ENCODE measurements around the gene SLC25A29. TPM values are rescaled to one million over a fixed set of nuclear protein-coding genes. Genes with fewer than 3 reads are reported as not detected.

SLC25A29 gene
- total and polyA plus RNA-seq, 2 of the 13 experiments (the other 11 are each of a cell fraction or from before 2014, with no cell fraction given), result 12.2 to 17.2 TPM

DNA sequence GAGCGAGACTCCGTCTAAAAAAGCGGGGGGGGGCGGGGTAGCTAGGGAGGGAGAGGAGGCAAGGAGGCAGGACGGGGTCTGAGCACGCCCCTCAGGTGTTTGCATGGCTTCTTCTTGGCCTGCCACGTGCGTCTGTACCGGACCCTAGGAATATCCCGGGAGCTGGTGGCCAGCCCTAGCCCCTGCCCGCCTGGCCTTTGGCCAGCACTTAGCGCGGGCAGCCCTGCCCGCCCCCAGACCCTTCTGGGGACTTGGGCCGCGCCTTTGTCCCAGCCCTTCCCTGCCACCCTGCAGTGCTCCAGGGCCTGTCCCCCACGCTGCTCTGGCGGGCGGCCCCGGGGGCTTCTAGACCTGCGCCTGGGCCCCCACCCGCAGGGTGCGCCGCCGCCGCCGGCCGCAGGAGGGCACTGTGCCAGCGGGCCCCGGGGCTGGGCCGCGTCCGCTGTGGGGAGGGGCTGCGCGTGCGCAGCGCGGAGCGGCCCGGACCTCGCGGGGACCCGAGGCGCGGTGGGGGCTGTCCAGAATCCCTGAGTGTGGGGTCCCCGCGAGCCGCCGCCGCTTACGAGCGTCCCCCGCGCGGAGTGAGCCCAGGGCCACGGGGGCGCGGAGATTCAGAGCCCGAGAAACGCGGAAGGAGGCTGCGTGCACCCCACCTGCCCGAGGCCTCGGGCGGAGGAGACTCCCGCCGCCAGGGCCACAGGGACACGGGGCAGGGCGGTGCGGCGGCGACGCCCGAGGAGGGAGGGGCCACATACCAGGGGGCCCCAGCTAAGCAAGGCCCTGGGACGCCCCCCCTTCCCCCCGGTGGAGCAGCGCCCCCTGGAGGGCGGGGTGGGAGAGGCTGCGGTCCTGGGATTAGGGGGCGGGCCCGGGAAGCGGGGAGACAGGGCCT, 21.0 kb downstream of the SLC25A29 start (continued):
- no peak for TF ChIP-seq ZNF510 (CRISPR knock-in tag; IDR thresholded peaks at IDR 0.05; ENCODE audit: low read depth)
- TF ChIP-seq AGO2 (optimal IDR thresholded peaks at IDR 0.05; ENCODE audit: low read depth, low read length), result peak; percentile 94
- TF ChIP-seq ZNF468 (CRISPR knock-in tag; IDR thresholded peaks at IDR 0.05), result no peak
- TF ChIP-seq ZNF331 (CRISPR knock-in tag; IDR thresholded peaks at IDR 0.05), result peak; percentile 24; the same call in 1 of the 2 replicates
- TF ChIP-seq JUN (CRISPR knock-in tag; IDR thresholded peaks at IDR 0.05), result no peak
- no peak for TF ChIP-seq MATR3 (CRISPR knock-in tag; IDR thresholded peaks at IDR 0.05)
- no peak for TF ChIP-seq PPARG (CRISPR knock-in tag; conservative IDR thresholded peaks at IDR 0.05)
- TF ChIP-seq, protein P1, sequence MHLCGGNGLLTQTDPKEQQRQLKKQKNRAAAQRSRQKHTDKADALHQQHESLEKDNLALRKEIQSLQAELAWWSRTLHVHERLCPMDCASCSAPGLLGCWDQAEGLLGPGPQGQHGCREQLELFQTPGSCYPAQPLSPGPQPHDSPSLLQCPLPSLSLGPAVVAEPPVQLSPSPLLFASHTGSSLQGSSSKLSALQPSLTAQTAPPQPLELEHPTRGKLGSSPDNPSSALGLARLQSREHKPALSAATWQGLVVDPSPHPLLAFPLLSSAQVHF (CRISPR knock-in tag; IDR thresholded peaks at IDR 0.05), result peak; percentile 86
- TF ChIP-seq NCOA1 (CRISPR knock-in tag; IDR thresholded peaks at IDR 0.05), result peak; percentile 59; the same call in 1 of the 2 replicates
- TF ChIP-seq, protein P2, sequence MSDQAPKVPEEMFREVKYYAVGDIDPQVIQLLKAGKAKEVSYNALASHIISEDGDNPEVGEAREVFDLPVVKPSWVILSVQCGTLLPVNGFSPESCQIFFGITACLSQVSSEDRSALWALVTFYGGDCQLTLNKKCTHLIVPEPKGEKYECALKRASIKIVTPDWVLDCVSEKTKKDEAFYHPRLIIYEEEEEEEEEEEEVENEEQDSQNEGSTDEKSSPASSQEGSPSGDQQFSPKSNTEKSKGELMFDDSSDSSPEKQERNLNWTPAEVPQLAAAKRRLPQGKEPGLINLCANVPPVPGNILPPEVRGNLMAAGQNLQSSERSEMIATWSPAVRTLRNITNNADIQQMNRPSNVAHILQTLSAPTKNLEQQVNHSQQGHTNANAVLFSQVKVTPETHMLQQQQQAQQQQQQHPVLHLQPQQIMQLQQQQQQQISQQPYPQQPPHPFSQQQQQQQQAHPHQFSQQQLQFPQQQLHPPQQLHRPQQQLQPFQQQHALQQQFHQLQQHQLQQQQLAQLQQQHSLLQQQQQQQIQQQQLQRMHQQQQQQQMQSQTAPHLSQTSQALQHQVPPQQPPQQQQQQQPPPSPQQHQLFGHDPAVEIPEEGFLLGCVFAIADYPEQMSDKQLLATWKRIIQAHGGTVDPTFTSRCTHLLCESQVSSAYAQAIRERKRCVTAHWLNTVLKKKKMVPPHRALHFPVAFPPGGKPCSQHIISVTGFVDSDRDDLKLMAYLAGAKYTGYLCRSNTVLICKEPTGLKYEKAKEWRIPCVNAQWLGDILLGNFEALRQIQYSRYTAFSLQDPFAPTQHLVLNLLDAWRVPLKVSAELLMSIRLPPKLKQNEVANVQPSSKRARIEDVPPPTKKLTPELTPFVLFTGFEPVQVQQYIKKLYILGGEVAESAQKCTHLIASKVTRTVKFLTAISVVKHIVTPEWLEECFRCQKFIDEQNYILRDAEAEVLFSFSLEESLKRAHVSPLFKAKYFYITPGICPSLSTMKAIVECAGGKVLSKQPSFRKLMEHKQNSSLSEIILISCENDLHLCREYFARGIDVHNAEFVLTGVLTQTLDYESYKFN (CRISPR knock-in tag; conservative IDR thresholded peaks at IDR 0.05), result no peak
- no peak for TF ChIP-seq SRSF9 (IDR thresholded peaks at IDR 0.05; ENCODE audit: borderline replicate concordance, insufficient read depth, low read depth, low read length, poor library complexity, severe bottlenecking)
- peak; percentile 59 for TF ChIP-seq PITX1 (CRISPR knock-in tag; IDR thresholded peaks at IDR 0.05)
- no peak for TF ChIP-seq ZNF33A (CRISPR knock-in tag; IDR thresholded peaks at IDR 0.05; ENCODE audit: borderline replicate concordance)
- no peak for TF ChIP-seq ZNF75D (CRISPR knock-in tag; IDR thresholded peaks at IDR 0.05; ENCODE audit: borderline replicate concordance)
- TF ChIP-seq ZNF549 (CRISPR knock-in tag; IDR thresholded peaks at IDR 0.05), result no peak
- no peak for TF ChIP-seq MZF1 (CRISPR knock-in tag; IDR thresholded peaks at IDR 0.05; ENCODE audit: borderline replicate concordance)
- no peak for TF ChIP-seq ZNF101 (CRISPR knock-in tag; IDR thresholded peaks at IDR 0.05; ENCODE audit: borderline replicate concordance, low read depth)
- TF ChIP-seq EEA1 (CRISPR knock-in tag; IDR thresholded peaks at IDR 0.05; ENCODE audit: borderline replicate concordance), result peak; percentile 84; the same call in 1 of the 2 replicates
- no peak for TF ChIP-seq PAX8 (CRISPR knock-in tag; IDR thresholded peaks at IDR 0.05; ENCODE audit: borderline replicate concordance)
- TF ChIP-seq PRDM4 (CRISPR knock-in tag; IDR thresholded peaks at IDR 0.05; ENCODE audit: borderline replicate concordance), result no peak
- TF ChIP-seq SRF (IDR thresholded peaks at IDR 0.05; ENCODE audit: low read depth, low read length), result no peak
- TF ChIP-seq CREB1 (IDR thresholded peaks at IDR 0.05), result no peak
- no peak for TF ChIP-seq CREB1 (CRISPR knock-in tag; IDR thresholded peaks at IDR 0.05)
